KMS-11 (cell line): ENCODE results near the gene ALOXE3.
"Not testable (repeated sequence)": the region's sequence is repeated elsewhere in the genome, so short reads cannot be mapped to it uniquely, and the experiment has no call there.

ENCODE experiments used
- H2AFZ ChIP-seq: fragments of 200-600 bp; sonication (generic); 2 replicates; pipeline ENCODE4 v1.6.1; 2016; ENCODE audit warnings: antibody characterized with exemption, mixed run types, low read depth
- H3K27ac ChIP-seq: fragments of 200-600 bp; sonication (generic); 2 replicates; pipeline ENCODE4 v1.6.1; 2016; ENCODE audit warnings: mild to moderate bottlenecking, mixed run types
- H3K27me3 ChIP-seq: fragments of 200-600 bp; sonication (generic); 2 replicates; pipeline ENCODE4 v1.6.1; 2017; ENCODE audit warnings: mild to moderate bottlenecking, low read depth, mixed run types, moderate library complexity; ENCODE audit not compliant: insufficient read depth
- H3K36me3 ChIP-seq: fragments of 200-600 bp; sonication (generic); 2 replicates; pipeline ENCODE4 v1.6.1; 2017; ENCODE audit warnings: mild to moderate bottlenecking, mixed run types; ENCODE audit not compliant: insufficient read depth
- H3K4me1 ChIP-seq: fragments of 200-600 bp; sonication (generic); 2 replicates; pipeline ENCODE4 v1.6.1; 2016; ENCODE audit warnings: mild to moderate bottlenecking, low read depth, mixed run types; ENCODE audit not compliant: poor library complexity, severe bottlenecking
- H3K4me2 ChIP-seq: fragments of 200-600 bp; sonication (generic); 2 replicates; pipeline ENCODE4 v1.7.0; 2016; ENCODE audit warnings: mild to moderate bottlenecking, mixed run types
- H3K4me3 ChIP-seq: fragments of 200-600 bp; sonication (generic); IDR thresholded peaks from 2 replicates; pipeline ENCODE4 v1.6.1; 2017; ENCODE audit warnings: low read depth, low read length, mixed read lengths; ENCODE audit not compliant: insufficient read depth
- H3K79me2 ChIP-seq: fragments of 200-600 bp; sonication (generic); 2 replicates; pipeline ENCODE4 v1.6.1; 2016; ENCODE audit warnings: low read depth, mixed run types; ENCODE audit not compliant: insufficient read depth
- H3K9ac ChIP-seq: fragments of 200-600 bp; sonication (generic); 2 replicates; pipeline ENCODE4 v1.6.1; 2016; ENCODE audit warnings: mild to moderate bottlenecking, mixed run types
- H4K20me1 ChIP-seq: fragments of 200-600 bp; sonication (generic); 2 replicates; pipeline ENCODE4 v1.6.1; 2016; ENCODE audit warnings: mild to moderate bottlenecking, mixed run types; ENCODE audit not compliant: insufficient read depth
- TF ChIP-seq, protein P1 (sequence below): fragments of 200-600 bp; sonication (generic); conservative IDR thresholded peaks from 2 replicates; pipeline ENCODE4 v1.6.1; 2017; ENCODE audit warnings: low read depth, mild to moderate bottlenecking, antibody characterized with exemption, low read length, moderate library complexity, mixed read lengths

The ALOXE3 gene

DNA sequence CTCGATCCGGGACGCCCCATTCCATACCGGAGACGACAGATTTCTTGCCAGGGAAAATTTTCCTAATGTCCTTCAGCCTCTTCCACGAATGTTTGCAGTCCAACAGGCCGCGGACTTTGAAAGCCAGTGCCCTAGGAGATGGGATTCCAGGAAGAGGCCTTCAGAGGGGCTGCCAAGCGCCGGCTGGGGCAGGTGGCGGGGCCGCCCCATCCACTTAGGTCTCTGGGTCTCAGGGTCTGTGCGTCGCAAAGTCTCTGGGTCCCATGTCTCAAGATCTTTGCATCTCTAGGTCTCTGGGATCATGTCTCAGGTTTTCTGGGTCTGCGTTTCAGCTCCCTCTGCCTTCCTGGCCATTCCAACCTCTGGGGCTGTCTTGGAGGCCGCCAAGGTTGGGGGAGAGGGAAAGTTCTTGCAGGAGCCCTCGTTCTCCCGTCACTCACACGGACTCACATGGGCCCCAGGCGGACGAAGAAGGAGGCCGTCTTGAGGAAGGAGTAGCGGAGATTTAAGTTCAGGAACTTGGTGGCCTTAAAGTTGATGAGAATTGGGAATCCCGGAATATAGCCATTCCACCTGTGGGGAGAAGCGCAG, 38.0 kb downstream of the ALOXE3 start:
- TF ChIP-seq, protein P1, sequence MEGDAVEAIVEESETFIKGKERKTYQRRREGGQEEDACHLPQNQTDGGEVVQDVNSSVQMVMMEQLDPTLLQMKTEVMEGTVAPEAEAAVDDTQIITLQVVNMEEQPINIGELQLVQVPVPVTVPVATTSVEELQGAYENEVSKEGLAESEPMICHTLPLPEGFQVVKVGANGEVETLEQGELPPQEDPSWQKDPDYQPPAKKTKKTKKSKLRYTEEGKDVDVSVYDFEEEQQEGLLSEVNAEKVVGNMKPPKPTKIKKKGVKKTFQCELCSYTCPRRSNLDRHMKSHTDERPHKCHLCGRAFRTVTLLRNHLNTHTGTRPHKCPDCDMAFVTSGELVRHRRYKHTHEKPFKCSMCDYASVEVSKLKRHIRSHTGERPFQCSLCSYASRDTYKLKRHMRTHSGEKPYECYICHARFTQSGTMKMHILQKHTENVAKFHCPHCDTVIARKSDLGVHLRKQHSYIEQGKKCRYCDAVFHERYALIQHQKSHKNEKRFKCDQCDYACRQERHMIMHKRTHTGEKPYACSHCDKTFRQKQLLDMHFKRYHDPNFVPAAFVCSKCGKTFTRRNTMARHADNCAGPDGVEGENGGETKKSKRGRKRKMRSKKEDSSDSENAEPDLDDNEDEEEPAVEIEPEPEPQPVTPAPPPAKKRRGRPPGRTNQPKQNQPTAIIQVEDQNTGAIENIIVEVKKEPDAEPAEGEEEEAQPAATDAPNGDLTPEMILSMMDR: 0 out of 2 replicates have a peak, but pooled peaks have one; percentile 32
- Histone ChIP-seq H4K20me1 (no peaks in the 10 kb centered on the region), H3K4me2 (no peak overlapping the region), H3K27ac (no peak overlapping the region), H3K4me3 (no peak overlapping the region), H3K27me3 (no peaks in the 10 kb centered on the region), H3K9ac (no peak overlapping the region), H3K36me3 (no peaks in the 10 kb centered on the region), H3K4me1 (no peaks in the 10 kb centered on the region), H2AFZ (no peak overlapping the region; the same call in 1 of the 2 replicates), H3K79me2 (no peaks in the 10 kb centered on the region)

DNA sequence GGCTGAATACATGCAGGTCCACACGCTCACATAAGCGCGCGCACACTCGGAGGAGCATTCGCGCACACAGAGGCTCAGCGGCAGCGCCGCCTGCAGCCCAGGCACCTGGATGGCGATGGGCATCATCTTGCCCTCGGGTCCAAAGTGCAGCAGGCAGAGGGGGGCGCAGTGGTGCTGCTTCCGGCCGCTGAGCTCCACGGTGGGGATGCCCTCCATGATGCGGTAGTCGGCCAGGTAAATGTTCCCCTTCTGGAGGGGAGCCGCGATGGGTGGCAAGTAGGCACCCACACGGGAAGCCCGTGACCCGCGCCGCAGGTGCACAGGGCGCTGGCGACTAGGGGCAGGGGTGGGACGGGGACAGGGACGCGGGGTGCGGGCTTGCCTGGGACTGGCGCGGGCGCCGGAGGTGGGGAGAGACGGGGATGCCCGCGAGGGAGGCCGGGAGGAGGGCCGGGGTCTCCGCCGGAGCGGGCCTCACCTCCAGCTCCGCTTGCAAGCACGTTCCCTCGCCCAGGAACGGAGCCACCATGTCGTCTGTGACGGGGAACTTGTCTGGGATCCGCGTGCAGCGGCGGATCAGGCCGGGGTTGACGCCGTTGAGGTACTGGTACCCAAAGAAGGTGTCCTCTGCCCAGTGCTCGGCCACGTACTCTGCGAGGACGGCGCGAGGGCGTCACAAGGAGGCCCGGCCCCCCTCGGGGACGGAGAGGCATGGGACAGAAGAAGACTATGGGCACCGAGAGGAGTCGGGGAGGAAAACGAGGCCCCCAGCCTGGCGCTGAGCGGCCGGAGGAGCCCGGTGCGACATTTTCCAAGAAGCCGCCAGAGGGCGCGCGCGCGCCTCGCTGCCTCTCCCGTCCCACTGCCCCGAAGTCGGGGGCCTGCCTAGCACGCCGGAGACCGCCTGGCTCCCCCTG, 38.8 kb downstream of the ALOXE3 start:
- TF ChIP-seq, protein P1: peak; percentile 40; the same call in 1 of the 2 replicates
- no peak overlapping the region for H3K4me2 ChIP-seq
- H2AFZ ChIP-seq: no peak overlapping the region; the same call in 1 of the 2 replicates
- H4K20me1 ChIP-seq: no peaks in the 10 kb centered on the region
- no peak overlapping the region for H3K4me3 ChIP-seq
- H3K36me3 ChIP-seq: no peaks in the 10 kb centered on the region
- no peaks in the 10 kb centered on the region for H3K27me3 ChIP-seq
- no peak overlapping the region for H3K9ac ChIP-seq
- H3K79me2 ChIP-seq: no peaks in the 10 kb centered on the region
- no peaks in the 10 kb centered on the region for H3K4me1 ChIP-seq
- H3K27ac ChIP-seq: no peak overlapping the region

DNA sequence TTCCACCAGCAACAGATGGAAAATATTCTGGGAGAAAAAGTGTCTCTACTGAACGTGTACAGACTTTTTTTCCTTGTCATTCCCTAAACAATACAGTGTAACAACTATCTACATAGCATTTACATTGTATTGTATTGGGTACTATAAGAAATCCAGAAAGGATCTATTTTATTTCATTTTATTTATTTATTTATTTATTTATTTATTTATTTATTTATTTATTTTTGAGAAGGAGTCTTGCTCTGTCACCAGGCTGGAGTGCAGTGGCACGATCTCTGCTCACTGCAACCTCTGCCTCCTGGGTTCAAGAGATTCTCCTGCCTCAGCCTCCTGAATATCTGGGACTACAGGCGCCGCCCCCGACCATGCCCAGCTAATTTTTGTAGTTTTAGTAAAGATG, 40.4 kb downstream of the ALOXE3 start:
- not testable (repeated sequence) for H3K4me3 ChIP-seq, H3K79me2 ChIP-seq, H3K9ac ChIP-seq, H3K27me3 ChIP-seq, H3K27ac ChIP-seq, H3K36me3 ChIP-seq, H3K4me1 ChIP-seq, H3K4me2 ChIP-seq, H4K20me1 ChIP-seq, H2AFZ ChIP-seq

DNA sequence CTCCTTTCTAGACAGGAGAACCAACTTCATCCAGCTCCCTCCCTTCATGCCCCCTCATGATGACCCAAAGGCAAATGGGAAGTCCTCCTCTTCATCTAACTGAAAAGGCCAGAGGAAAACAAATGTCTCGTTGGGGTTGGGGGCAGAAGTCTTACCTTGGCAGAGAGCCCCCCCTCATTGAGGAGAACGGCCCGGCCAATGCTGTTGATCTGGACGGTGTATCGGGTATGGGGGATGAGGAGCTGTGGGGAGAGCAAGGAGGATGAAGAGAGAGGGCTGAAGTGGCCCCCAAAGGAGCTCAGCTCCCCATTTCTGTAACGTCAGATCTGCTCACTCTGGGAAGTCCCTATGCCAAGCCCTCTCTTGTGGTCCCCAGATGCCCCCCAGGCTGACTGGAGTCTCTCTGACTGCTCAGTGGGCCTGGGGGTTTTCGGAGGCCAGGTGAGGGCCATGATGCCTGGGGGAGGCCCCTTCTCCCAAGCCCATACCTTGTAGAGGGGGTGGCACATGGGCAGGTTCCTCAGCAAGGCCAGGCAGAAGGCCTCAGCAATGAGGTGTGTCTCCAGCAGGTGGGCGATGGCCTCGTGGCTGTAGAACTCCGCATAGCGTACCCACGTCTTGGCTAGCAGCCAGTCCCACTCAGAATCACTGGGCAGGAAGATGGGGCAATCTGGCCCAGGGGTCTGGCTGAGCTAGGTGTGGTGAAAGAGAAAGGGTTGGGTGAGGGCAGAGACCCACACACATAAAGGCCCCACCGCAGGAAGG, 41.6 kb downstream of the ALOXE3 start:
- H3K9ac ChIP-seq: no peak overlapping the region
- no peak overlapping the region for H3K27ac ChIP-seq
- no peaks in the 10 kb centered on the region for H4K20me1 ChIP-seq
- H3K36me3 ChIP-seq: no peaks in the 10 kb centered on the region
- no peak overlapping the region for H3K4me3 ChIP-seq
- H3K4me2 ChIP-seq: no peak overlapping the region
- no peaks in the 10 kb centered on the region for H3K4me1 ChIP-seq
- no peaks in the 10 kb centered on the region for H3K79me2 ChIP-seq
- no peaks in the 10 kb centered on the region for H3K27me3 ChIP-seq
- no peak overlapping the region for H2AFZ ChIP-seq
- TF ChIP-seq, protein P1: no peak
